ENCODE results near the gene CCM2.

DNA sequence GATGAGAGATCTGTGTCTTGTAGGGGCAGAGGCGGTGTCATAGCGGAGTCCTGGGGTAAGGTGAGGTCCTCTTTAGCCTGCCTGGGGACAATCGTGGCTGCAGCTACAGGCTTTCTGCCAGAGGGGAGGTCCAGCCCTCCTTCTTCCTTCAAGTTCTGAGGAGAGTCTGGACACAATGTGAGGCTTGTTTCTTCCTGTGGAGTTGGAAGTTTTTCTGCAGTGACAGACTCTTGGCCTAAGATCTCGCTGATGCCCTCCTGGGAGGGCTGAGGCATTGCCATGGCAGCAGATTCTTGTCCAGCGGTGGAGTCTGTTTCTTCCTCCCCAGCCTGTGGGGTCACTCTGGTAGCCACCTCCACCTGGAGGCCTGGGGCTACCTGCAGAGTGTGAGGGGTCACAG is 84.3 kb downstream of the CCM2 start:
- TF ChIP-seq, protein P1, sequence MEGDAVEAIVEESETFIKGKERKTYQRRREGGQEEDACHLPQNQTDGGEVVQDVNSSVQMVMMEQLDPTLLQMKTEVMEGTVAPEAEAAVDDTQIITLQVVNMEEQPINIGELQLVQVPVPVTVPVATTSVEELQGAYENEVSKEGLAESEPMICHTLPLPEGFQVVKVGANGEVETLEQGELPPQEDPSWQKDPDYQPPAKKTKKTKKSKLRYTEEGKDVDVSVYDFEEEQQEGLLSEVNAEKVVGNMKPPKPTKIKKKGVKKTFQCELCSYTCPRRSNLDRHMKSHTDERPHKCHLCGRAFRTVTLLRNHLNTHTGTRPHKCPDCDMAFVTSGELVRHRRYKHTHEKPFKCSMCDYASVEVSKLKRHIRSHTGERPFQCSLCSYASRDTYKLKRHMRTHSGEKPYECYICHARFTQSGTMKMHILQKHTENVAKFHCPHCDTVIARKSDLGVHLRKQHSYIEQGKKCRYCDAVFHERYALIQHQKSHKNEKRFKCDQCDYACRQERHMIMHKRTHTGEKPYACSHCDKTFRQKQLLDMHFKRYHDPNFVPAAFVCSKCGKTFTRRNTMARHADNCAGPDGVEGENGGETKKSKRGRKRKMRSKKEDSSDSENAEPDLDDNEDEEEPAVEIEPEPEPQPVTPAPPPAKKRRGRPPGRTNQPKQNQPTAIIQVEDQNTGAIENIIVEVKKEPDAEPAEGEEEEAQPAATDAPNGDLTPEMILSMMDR (IDR thresholded peaks at IDR 0.05): no peak
- TF ChIP-seq POLR2AphosphoS5 (IDR thresholded peaks at IDR 0.05): no peak
